GM12874 (cell line): Measurements from ENCODE around the gene TBC1D22A.

Experiments used
- CTCF ChIP-seq: IDR thresholded peaks from 2 replicates; pipeline ENCODE4 v1.5.1; 2011; ENCODE audit warnings: low read depth, mild to moderate bottlenecking, control low read depth, low read length, moderate library complexity; ENCODE audit not compliant: insufficient read depth

Gene TBC1D22A

GRCh38 chr22:47059701-47060161 lies 297.3 kb downstream of the TBC1D22A start:
- no peak for TF ChIP-seq CTCF

GRCh38 chr22:47060718-47061117 lies 298.3 kb downstream of the TBC1D22A start:
- no peak for TF ChIP-seq CTCF

- no peak for TF ChIP-seq CTCF
Measured at GRCh38 chr22:47061226-47061625, 298.8 kb downstream of the TBC1D22A start.

- TF ChIP-seq CTCF: no peak
Measured at GRCh38 chr22:47062126-47062525, 299.7 kb downstream of the TBC1D22A start.

GRCh38 chr22:47063071-47063509 lies 300.6 kb downstream of the TBC1D22A start:
- no peak for TF ChIP-seq CTCF

GRCh38 chr22:47063606-47064005 lies 301.2 kb downstream of the TBC1D22A start:
- TF ChIP-seq CTCF: no peak

- TF ChIP-seq CTCF: no peak
Measured at GRCh38 chr22:47064016-47064415, 301.6 kb downstream of the TBC1D22A start.
